ELF-1 (cell line): Measurements from ENCODE around the gene CSK.

Source experiments
- DNase-seq: peaks from one replicate; pipeline ENCODE4 v3.0.0-alpha.2; 2016; ENCODE audit warnings: low read depth, low spot score

The CSK gene

GRCh38 chr15:74826364-74826819 is 44.5 kb downstream of the CSK start, which contains the start of gene CPLX3:
CPLX3 (plus strand) TSS chr15:74826627; CDS start chr15:74826704, 77 bp downstream.
- DNase-seq = no peak

- DNase-seq = no peak
These were observed 45.0 kb downstream of the CSK start for GRCh38 chr15:74826921-74827320.

GRCh38 chr15:74827614-74828013 is 45.7 kb downstream of the CSK start:
- no peak for DNase-seq

- no peak for DNase-seq
These were observed 47.0 kb downstream of the CSK start for GRCh38 chr15:74828835-74829234.

GRCh38 chr15:74829486-74829885 is 47.6 kb downstream of the CSK start:
- DNase-seq = no peak

GRCh38 chr15:74829991-74830390 is 48.1 kb downstream of the CSK start:
- DNase-seq = no peak

- DNase-seq = no peak
These were observed 49.0 kb downstream of the CSK start for GRCh38 chr15:74830868-74831267.

GRCh38 chr15:74831813-74832495 is 50.1 kb downstream of the CSK start:
- DNase-seq = no peak

- DNase-seq = no peak
These were observed 50.9 kb downstream of the CSK start for GRCh38 chr15:74832826-74833225.

GRCh38 chr15:74833376-74834107 is 51.7 kb downstream of the CSK start:
- DNase-seq = no peak

- peak; percentile 94 for DNase-seq
These were observed 53.5 kb downstream of the CSK start for GRCh38 chr15:74835312-74835823.

- DNase-seq = no peak
These were observed 55.0 kb downstream of the CSK start for GRCh38 chr15:74836846-74837245.

- DNase-seq = no peak
These were observed 55.7 kb downstream of the CSK start for GRCh38 chr15:74837482-74838136.

GRCh38 chr15:74838137-74838516 is 56.2 kb downstream of the CSK start:
- DNase-seq = no peak

- no peak for DNase-seq
These were observed 57.1 kb downstream of the CSK start for GRCh38 chr15:74838746-74839525.

- DNase-seq = peak; percentile 55
These were observed 57.9 kb downstream of the CSK start for GRCh38 chr15:74839526-74840395.

GRCh38 chr15:74840851-74841775 is 59.2 kb downstream of the CSK start:
- no peak for DNase-seq

- DNase-seq = no peak
These were observed 60.1 kb downstream of the CSK start for GRCh38 chr15:74841891-74842373.
